ENCODE data around the gene PSEN2.
A peak's percentile ranks its signal among the peaks of the same experiment; 100 is the strongest.

PSEN2 gene

DNA sequence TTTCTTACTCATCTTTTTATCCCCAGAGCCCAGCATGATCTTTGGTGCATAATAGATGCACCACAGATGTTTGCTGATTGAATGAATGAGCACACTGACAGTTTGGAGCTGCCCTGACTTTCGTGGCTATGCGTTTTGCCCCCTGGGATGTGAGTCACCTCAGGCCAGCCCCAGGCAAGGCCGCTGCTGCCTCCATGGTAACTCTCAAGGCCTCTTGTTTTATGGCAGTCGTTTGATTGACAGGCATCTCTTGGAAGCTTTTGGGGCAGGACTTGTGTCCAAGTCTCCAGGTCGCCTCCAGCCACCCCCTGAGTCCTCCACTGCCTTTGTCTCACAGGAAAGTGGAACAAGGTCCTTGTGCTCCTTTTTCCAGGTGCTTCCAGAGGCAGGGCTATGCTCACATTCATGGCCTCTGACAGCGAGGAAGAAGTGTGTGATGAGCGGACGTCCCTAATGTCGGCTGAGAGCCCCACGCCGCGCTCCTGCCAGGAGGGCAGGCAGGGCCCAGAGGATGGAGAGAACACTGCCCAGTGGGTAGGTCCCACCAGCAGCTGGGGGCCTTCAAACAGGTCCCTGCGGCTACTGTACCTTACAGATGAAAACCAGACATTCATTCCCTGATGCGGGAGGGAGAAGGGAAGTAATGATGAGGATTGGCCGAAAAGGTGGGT, 11.2 kb downstream of the PSEN2 start:
- TF ChIP-seq, protein P1, sequence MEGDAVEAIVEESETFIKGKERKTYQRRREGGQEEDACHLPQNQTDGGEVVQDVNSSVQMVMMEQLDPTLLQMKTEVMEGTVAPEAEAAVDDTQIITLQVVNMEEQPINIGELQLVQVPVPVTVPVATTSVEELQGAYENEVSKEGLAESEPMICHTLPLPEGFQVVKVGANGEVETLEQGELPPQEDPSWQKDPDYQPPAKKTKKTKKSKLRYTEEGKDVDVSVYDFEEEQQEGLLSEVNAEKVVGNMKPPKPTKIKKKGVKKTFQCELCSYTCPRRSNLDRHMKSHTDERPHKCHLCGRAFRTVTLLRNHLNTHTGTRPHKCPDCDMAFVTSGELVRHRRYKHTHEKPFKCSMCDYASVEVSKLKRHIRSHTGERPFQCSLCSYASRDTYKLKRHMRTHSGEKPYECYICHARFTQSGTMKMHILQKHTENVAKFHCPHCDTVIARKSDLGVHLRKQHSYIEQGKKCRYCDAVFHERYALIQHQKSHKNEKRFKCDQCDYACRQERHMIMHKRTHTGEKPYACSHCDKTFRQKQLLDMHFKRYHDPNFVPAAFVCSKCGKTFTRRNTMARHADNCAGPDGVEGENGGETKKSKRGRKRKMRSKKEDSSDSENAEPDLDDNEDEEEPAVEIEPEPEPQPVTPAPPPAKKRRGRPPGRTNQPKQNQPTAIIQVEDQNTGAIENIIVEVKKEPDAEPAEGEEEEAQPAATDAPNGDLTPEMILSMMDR (IDR thresholded peaks at IDR 0.05; ENCODE audit: control insufficient read depth, extremely low read depth, insufficient read depth): no peak
- no peak overlapping the region for H3K4me3 ChIP-seq (ENCODE audit: low read depth, low read length)
- no peak for DNase-seq (ENCODE audit: low read depth)

DNA sequence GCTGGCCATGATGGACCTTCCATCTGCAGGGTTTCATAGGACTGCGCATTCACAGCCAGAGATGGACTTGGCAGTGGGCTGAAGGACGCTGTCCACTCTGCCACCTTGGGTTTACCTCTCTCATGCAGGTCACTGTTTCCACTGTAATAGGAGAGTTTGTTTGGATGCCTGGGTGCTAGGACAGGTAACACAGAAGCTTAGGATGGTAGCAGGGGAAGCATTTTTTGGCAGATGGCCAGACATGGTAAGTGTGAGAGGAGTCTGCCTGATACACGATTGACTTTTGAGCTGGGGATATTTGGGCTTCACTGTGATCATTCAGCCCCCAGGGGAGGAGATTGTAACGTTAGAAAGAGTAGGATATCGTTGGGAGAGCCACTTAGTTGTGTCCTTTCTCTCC, 11.8 kb downstream of the PSEN2 start:
- no peak for DNase-seq (ENCODE audit: low read depth)
- no peak overlapping the region for H3K4me3 ChIP-seq (ENCODE audit: low read depth, low read length)
- TF ChIP-seq, protein P1 (IDR thresholded peaks at IDR 0.05; ENCODE audit: control insufficient read depth, extremely low read depth, insufficient read depth): no peak

DNA sequence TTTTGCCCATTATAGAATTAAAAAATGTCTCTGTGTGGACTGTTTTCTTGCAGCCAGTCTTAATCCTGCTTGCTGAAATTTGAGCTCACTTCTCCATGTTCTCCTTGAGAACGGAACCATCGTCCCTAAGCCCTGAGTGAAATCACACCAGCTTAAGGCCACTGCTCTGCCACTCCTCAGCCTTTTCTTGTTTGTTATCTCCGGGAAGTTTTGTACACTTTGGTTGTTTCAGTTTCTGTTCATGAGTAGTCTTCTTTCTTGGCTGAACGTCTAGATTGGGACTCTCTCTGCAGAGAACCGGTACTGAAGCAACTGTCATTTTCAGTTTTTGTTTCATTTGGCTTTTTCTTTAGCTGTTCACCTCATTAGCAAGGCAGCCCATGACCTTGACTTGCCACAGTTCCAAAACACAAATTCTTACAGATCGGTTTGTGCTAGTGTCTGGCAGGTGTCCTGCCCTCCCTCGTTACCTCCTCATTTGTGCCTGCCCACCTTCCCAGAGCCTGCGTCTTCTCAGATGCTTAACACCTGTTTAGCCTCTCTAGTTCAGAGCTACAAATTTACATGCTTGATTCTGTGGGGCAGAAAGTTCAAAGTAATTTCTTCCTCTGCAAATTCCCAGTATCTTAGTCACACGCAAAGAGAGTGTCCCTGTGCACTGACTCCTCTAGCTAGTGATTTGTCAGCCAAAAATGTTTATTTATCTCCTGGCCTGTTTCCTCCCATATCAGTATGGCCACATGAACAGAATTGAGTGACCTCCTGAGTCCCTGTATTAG, 12.4 kb downstream of the PSEN2 start:
- TF ChIP-seq, protein P1 (IDR thresholded peaks at IDR 0.05; ENCODE audit: control insufficient read depth, extremely low read depth, insufficient read depth): no peak
- no peak for DNase-seq (ENCODE audit: low read depth)
- no peak overlapping the region for H3K4me3 ChIP-seq (ENCODE audit: low read depth, low read length)

DNA sequence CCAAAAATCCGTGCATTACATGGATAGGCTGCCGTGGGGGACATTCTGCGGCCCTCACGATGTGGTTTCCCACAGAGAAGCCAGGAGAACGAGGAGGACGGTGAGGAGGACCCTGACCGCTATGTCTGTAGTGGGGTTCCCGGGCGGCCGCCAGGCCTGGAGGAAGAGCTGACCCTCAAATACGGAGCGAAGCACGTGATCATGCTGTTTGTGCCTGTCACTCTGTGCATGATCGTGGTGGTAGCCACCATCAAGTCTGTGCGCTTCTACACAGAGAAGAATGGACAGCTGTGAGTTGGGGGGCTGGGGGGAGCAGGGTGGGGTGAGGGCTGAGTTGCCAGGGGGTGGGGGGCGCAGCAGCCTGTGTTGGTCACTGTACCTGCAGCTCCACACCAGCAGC, 13.2 kb downstream of the PSEN2 start:
- TF ChIP-seq, protein P1 (IDR thresholded peaks at IDR 0.05; ENCODE audit: control insufficient read depth, extremely low read depth, insufficient read depth): no peak
- no peak overlapping the region for H3K4me3 ChIP-seq (ENCODE audit: low read depth, low read length)
- no peak for DNase-seq (ENCODE audit: low read depth)

DNA sequence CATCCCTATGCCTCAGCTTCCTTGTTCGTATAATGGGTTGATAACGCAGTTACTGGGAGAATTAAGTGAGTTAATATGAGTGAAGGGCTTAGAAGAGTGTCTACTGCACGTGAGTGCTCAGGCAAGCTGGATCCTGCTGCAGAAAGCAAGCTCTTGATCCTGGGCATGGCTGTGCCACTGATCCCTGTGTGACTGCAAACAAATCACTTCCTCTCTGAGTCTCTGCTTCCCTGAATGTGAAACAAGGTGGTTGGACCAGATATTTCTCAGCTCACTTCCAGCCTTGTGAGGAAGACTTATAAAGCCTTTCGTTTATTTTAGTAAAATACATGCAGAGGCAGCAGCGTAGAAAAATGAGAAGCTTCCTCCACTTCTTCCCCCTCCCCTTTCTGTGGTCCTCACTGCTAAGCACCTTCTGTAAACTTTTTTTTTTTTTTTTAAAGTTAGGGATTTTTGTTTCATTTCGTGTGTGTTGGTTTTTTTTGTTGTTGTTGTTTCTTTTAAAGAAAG, 13.8 kb downstream of the PSEN2 start:
- 0 out of 2 replicates have a peak overlapping the region, but pooled peaks have one; percentile 1 for H3K4me3 ChIP-seq (ENCODE audit: low read depth, low read length)
- no peak for DNase-seq (ENCODE audit: low read depth)
- TF ChIP-seq, protein P1 (IDR thresholded peaks at IDR 0.05; ENCODE audit: control insufficient read depth, extremely low read depth, insufficient read depth): no peak

DNA sequence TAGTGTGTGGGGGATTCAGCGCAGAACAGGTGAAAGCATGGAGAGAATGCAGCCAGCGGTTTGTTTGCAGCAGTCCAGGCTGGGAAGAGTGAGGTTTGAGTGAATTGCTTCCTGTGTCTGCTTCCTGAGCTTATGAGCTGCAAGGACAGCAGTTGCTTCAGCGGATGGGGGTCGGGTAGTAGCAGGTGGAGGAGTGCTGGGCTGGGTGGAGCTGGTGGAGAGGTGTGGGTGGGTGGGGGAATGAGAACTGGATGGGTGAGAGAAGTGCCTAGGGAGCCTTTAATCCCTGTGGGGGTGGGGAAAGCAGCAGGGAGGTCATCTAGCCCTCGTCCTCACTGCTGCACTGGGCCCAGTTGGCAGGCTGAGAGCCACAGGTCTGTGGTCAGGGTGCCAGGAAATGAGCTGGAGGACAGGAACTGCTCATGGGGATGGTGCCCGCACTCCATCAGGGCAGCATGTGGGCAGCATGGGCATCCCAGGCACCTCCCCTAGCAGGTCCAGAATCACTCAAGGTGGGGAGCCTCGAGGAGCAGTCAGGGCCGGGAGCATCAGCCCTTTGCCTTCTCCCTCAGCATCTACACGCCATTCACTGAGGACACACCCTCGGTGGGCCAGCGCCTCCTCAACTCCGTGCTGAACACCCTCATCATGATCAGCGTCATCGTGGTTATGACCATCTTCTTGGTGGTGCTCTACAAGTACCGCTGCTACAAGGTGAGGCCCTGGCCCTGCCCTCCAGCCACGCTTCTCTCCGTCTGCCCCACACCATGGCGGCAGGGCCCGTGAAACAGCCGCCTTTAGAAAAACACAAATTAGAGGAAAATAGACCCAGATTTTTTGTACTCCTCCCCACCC, 14.8 kb downstream of the PSEN2 start:
- DNase-seq (ENCODE audit: low read depth): no peak
- H3K4me3 ChIP-seq (ENCODE audit: low read depth, low read length): no peak overlapping the region
- TF ChIP-seq, protein P1 (IDR thresholded peaks at IDR 0.05; ENCODE audit: control insufficient read depth, extremely low read depth, insufficient read depth): no peak
